SK-N-MC (cell line): ENCODE results near the gene SNCA.

Experiments used
- EZH2 ChIP-seq: fragments of 200-600 bp; sonication (generic); IDR thresholded peaks from one replicate; pipeline ENCODE4 v1.6.1; 2017; ENCODE audit warnings: antibody characterized with exemption
- FOXP2 ChIP-seq: optimal IDR thresholded peaks from 2 replicates; pipeline ENCODE3; 2011; ENCODE audit warnings: mild to moderate bottlenecking, moderate library complexity; ENCODE audit not compliant: insufficient read depth; ENCODE audit errors: extremely low read length, control extremely low read depth
- POLR2AphosphoS5 ChIP-seq: IDR thresholded peaks from 2 replicates; pipeline ENCODE4 v1.6.1; 2012; ENCODE audit warnings: mild to moderate bottlenecking, low read depth, low read length, borderline replicate concordance

- TF ChIP-seq EZH2: no peak
- TF ChIP-seq POLR2AphosphoS5: no peak
- TF ChIP-seq FOXP2: no peak
These were observed 136.1 kb downstream of the SNCA start for GRCh38 chr4:89700766-89701423.
